SIG-M5 (cell line): ENCODE results near the gene ALPP.
"Not testable (repeated sequence)": the region's sequence is repeated elsewhere in the genome, so short reads cannot be mapped to it uniquely, and the experiment has no call there.

Source experiments
- DNase-seq: peaks from one replicate; lab custom pipeline; 2025; lab: John Stamatoyannopoulos, UW

Gene ALPP

DNA sequence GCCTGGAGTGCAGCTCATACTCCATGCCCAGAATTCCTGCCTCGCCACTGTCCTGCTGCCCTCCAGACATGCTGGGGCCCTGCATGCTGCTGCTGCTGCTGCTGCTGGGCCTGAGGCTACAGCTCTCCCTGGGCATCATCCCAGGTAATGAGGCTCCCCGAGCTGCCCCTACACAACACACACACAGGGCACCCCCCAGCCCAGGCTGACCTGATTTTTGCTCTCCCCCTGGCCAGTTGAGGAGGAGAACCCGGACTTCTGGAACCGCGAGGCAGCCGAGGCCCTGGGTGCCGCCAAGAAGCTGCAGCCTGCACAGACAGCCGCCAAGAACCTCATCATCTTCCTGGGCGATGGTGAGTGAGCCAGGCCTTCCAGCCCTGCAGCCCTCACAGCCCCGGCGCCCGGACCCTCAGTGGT is at the start of gene ALPP:
TSS of gene ALPP (plus strand) at position 17 of the 417 bp plus-strand sequence. CDS start at position 69, 52 bp downstream.
- not testable (repeated sequence) for DNase-seq

DNA sequence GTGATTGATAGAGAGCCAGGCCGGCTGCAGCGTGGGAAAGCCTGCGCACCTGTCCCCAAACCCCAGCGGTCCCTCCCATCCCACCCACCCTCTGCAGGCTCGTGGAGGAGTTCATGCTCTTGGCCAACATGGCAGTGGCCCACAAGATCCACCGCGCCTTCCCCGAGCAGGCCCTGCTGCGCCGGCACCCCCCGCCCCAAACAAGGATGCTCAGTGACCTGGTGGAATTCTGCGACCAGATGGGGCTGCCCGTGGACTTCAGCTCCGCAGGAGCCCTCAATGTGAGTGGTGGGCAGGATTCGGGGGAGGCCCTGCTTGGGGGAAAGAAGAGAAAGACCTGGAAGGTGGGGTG is 48.9 kb upstream of the ALPP start:
- DNase-seq = no peak

DNA sequence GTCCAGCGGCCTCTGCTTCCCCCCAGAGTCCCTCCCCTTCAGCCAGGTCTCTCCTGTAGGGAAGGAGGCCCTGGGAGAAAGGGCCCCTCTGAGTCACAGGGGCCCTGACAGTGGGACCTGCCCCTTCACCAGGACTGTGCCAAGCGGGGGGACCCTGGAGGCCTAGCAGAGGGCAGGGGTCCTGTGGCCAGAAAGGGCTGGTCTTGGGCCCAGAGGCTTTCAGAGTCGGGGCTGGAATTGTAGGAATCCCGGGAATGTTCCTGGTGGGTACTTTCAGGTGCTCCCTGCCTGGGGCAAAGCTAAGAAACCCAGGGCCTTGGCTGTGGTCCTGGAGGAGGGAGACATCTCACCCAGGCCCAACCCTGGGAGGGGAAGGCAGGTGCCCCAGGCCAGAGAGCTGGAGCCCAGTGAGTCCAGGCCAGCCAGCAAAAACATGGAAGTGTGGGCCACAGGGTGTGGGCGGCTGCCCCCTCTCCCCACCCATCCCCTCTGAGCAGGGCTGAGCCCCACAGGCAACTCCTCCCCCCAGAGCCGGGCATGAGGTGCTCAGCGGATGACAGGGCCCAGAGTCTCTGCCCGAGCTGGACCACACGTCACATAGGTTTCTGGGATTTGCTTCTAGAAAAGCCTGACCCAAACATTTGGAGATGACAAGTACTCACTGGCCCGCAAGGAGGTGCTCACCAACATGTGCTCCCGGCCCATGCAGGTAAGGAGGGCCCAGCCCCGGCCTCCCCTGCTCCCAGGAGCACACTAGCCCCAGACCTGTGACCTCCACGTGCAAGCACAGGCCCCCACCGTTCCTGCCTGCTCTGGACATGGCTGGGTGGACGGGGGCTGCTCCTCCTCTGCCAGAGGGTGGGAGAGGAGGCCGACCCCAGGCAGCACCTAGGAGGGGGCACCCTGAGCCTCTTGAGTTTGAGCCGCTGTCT is 48.2 kb upstream of the ALPP start:
- DNase-seq = no peak

DNA sequence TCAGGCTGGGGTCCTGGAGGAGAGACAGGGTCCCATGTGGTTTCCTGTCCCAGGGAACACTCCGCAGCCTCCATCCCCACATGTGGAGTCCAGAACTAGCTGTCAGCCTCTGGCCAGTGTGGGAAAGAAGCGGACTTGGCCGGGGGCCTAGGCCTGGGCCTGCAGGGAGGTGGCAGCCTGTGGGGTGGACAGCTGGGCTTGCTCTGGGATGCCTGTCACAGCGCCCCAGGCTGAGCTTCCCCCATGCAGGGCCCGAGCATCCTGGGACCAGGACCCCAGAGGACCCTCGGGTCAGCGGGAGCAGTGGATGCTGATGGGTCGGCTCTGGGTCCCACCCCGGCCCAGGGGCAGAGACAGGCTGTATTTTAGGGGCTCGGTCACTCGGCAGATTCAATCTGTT is 47.5 kb upstream of the ALPP start:
- DNase-seq = not testable (repeated sequence)

DNA sequence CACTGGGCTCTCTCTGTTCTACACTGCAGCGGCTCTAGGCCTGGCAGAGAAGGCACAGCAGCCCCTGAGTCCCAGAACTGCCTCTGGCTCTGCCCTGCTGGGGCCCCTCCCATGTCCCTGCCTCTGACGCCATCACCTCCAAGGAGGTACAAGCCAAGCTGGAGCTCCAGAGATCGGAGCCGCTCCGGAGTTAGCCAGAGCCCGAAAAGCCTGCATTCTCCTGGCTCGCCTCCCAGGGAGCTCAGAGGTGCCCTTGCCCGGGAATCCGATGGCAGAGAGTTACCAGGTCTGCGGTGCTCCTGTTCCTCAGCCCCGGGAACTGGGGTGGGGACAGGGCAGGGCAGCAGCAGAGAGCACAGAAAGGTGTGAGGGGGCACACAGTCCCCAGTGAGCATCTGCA is 46.9 kb upstream of the ALPP start:
- not testable (repeated sequence) for DNase-seq

DNA sequence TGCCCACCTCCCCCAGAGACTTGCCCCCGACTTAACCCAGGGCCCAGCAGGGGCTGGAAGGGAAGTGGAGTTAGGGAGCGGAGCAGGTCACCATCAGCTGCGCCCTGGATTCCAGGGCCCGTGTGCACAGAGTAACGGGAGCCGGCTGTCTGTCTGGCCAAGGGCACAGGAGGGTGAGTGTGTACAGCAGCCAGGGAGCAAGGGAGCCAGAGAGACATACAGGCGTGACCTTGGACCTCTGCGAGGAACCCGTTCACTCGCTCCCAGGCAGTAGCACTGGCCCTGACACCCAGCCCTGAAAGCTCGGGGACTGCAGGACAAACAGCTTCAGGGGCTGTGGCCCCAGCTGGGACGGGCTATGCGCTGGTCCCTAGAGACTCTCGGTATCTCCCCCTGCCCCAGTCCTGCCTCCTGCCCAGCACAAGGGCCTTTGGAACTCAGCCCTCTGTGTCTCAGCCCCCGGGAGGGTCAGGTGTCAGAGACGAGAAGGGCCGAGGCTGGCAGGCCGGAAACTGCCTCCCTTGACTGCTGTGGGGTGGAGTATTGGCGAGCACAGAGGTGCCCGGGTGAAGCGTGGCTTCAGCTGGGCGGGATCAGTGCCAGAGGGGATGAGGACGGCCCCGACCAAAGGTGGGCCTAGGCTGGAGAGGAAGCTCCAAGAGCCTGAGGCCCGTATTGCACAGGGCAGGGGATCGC is 46.2 kb upstream of the ALPP start:
- DNase-seq = not testable (repeated sequence)

DNA sequence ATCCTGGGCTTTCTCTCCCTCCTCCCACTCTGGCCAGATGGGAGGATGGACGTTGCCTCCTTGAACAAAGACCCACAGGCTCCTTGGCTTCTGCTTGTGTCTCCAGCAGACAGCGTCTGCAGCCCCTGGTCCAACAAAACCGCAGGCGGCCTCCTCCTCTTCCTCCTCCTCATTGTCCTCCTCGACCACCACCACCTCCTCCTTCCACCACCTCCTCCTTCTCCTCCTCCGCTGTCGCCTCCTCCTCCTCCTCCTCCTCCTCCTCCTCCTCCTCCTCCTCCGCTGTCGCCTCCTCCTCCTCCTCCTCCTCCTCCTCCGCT is 45.7 kb upstream of the ALPP start:
- no peak for DNase-seq

DNA sequence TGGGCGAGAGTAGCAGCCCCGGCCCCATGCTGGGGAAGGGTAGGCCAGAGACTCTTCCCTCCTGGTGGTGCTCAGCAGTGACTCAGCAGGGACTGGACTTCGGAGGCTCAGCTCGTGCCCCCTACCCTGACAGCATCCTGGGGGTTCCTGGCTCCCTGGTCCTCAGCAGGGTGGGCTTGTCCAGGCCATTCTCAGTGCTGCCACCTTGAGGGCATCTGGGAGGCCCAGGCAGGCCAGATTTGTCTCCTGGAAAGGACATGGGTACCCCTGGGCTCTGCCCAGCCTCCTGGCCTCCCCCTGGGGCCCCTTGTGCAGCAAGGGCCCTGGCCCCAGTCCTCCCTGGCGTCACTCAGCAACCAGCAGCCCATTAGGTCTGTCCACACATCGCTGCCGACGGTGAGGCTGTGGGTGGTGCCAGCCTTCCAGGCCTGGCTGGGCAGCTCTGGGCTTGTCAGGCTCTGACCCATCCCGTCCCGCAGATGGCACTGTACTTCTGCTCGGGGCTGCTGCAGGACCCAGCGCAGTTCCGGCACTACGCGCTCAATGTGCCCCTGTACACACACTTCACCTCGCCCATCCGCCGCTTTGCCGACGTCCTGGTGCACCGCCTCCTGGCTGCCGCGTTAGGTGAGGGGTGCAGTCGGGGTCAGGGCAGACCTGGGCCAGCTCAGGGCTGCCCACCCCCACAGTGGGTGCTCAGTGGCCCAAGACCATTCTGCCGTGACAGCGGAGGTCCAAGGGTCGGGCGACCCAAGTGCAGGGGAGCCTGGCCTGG is 45.0 kb upstream of the ALPP start:
- DNase-seq = no peak

DNA sequence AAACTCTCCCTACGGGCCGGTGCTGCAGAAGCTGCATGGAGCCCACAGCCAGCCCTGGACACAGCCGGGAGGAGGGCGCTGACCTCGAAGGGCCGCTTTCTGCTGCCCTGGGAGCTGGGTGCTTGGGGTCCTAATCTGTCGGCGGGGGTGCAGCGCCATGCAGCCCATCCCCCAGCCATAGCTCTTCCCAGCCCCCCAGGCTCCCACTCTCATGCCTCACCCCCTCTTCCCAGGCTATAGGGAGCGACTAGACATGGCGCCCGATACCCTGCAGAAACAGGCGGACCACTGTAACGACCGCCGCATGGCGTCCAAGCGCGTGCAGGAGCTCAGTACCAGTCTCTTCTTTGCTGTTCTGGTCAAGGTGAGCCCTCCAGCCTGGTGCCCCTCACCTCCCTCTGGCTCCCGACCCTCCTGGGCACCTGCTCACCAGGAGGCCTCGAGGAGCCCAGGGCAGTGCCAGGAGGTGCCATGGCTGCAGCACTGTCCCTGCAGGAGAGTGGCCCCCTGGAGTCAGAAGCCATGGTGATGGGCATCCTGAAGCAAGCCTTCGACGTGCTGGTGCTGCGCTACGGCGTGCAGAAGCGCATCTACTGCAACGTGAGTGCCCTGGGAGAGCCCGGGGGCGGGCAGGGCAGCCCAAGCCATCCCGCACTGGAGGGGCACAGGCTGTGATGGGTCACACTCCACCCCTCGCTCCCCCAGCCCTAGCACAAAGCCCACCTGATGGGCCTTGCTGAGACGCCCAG is 44.2 kb upstream of the ALPP start:
- DNase-seq = not testable (repeated sequence)

DNA sequence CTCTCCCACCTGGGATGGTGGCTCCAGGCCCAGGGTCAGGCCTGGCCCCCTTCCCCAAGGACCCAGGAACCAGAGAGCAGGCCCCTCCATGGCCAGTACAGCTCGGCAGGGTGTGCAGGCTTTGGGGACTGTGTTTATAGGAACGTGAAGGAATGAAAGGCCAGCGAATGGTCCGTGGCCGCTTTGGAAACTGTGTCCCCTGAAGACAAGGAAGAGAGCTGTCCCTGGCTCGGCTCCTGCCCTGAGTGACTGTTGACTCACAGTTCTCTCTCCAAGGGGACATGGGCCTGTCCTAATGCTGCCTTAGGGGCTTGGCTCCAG is 43.7 kb upstream of the ALPP start:
- not testable (repeated sequence) for DNase-seq

DNA sequence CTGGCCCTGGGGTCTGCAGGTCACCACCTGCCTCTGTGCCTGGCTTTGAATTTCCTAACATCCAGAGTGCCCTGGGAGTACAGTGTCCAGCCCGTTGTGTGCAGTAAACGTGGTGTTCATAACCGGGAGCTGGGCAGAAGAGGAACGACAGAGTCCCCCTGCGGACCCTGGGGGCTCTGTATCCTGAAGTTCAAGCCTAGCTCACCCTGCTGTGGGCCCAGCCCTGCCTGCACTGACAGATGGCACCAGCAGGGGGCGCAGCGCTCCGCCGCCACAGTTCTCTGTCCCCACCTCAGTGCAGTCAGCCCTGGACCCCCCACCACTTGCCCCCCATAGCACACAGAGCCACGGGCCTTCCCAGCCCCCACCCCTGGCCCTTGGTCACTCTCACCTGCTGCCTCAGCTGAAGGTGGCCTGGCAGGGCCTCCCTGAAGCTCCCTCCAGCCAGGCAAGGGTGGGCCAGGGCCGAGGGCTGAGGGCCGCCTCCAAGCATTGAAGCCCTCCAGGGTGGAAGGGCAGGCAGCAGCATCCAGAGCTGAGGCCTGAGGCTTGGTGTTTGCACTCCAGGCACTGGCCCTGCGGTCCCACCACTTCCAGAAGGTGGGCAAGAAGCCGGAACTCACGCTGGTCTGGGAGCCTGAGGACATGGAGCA is 43.2 kb upstream of the ALPP start:
- not testable (repeated sequence) for DNase-seq

DNA sequence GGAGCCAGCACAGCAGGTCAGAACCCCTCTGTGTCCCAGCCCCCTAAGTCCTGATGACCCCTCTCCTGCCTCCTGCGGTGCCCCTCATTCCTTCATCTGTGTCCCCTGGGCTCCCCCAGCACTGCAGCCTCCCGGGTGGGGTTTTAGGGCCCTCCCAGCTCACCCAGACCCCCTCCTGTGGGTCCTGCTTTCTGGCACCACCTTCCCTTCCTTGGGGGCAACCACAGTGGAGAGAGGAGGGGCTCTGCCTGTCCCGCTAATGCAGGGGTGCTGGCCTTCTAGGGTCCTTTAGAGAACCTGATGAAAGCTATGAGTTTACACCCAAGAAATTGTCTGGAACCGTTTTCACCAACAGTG is 42.7 kb upstream of the ALPP start:
- no peak for DNase-seq

DNA sequence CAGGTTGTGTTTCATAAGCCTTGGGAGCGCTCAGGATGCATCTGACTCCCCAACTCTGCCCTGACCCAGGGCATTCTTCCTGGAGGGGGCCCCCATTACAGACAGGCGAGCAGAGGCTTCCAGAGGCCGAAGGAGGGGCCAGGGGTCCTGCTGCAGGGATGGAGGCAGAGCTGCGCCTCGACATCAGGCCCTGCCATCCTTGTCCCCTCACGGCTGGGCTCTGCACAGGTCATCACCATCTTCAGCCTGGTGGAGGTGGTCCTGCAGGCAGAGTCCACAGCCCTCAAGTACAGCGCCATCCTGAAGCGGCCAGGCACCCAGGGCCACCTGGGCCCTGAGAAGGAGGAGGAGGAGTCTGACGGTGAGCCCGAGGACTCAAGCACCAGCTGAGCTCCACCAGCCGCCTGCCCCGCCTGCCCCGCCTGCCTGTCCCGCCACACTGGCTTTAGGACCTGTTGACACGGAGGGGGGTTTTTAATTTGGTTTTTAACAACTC is 42.3 kb upstream of the ALPP start:
- DNase-seq = no peak

DNA sequence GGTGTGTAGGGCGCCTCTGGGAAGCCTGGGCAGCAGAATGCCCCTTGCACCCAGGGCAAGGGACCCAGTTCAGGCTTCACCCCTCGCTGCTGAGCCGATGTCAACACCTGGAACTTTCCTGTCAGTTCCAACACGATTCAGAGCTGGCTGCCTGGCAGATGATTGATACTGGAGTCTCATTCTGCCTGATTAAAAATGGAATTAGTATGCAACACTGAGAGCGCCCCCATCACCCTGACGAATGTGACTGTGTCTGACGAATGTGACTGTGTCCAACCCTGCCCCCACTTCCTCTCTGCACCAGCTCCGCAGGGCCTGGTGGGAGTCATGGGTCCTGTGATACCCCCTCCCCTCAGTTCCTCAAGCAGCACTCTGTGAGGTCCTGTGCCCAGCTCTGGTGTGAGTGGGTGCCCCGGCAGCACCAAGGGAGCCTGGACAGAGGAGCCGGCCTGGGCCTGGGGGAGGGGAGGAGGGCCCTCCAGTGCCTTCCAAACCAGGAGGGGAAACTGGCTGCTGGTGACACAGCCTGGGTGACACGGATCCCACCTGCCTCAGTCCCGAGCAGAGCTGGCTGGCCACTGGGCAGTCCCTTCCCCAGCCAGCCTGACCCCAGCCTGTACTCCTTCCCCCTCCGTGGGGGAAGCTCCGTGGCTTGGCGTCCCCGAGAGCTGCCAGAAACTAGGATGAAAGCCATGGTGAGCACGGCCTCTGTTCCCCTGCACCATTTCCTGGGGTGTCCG is 41.4 kb upstream of the ALPP start:
- no peak for DNase-seq

DNA sequence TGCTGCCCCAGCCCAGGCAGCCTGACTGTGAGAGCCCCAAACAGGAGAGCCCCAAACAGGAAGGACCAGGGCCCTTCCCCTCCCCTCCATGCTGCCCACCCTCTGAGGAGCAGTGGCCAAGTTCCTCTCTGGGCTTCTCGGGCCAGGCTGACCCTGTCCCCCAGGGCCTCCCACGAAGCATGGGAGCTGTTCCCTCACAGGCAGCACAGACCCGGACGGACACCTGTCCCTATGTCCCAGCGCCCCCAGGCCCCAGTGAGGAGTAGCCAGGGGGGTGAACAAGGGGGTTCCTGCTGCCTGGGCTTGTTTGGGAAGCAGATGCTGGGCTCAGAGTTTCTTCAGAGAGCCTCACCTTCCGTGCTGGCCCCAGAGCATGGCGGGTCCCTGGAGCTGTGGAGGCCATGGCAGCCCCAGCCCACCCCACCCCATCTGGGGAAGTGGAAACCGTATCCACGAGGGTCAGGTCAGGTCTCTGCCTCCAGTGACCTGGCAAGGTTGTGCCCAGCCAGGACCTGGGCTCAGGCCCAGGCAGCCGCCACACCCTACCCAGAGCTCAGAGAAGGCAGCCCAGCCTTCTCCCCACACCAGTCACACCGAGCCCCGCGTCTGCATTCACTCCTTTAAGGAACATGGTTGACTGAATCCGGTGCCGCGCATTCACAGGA is 40.3 kb upstream of the ALPP start:
- DNase-seq = not testable (repeated sequence)

DNA sequence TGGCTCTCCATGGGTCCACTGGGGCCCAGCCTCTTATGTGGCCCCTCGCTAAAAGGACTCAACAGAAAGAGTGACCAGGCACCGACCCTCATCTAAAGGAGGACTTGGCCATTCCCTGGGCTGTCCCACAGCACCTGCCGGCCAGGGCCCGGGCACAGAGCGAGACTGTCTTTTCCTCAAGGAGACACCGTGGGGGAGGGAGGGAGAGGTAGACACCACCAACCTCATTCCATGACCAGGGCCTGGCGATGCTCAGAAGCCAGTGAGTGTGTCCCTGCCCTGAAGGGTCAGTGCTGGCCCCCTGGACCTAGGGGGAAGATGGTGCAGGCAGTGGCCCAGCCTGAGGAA is 39.8 kb upstream of the ALPP start:
- DNase-seq = no peak

DNA sequence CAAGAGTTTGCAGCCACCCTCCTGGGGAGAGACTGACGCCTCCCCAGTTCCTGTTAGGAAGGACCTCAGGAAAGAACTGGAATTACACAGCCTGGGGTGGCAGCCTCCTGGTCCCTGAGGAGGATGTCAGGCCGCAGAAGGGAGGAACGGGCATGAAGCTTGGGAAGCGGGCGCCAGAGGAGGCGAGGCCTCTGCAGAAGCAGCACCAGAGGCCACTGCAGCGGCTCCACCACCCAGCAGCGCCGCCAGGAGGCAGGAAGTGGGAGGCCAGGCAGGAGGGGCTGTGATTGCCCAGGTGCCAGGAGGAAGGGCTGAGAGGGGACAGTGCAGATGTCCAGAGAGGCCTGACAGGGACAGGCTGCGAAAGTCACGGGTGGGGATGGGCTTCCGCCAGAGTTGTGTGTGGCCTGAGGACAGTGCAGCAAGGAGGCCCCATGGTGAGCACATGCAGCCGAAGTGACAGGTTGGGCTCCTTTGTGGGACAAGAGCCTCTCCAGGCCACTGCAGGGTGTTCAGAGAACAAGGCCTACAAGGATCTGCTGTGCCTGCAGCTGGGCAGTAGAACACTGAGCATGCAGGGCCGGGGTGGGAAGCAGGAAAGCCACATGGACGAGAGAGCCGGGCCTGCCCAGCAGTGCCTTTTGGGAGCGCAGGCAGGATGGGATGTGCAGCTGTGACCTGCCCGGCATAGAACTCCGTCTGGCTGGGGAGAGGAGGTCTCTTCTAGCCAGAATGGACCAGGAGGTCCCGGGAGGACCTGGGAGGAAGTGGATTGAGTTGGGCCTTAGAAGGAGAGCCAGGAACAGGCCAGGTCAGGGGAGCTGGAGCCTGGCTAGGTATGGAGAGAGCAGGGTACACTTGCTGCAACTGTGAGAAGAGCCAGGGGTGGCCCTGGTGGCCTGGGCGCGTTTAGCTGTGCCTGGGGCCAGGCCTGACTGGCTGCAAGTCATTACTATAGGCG is 39.1 kb upstream of the ALPP start:
- DNase-seq = no peak

DNA sequence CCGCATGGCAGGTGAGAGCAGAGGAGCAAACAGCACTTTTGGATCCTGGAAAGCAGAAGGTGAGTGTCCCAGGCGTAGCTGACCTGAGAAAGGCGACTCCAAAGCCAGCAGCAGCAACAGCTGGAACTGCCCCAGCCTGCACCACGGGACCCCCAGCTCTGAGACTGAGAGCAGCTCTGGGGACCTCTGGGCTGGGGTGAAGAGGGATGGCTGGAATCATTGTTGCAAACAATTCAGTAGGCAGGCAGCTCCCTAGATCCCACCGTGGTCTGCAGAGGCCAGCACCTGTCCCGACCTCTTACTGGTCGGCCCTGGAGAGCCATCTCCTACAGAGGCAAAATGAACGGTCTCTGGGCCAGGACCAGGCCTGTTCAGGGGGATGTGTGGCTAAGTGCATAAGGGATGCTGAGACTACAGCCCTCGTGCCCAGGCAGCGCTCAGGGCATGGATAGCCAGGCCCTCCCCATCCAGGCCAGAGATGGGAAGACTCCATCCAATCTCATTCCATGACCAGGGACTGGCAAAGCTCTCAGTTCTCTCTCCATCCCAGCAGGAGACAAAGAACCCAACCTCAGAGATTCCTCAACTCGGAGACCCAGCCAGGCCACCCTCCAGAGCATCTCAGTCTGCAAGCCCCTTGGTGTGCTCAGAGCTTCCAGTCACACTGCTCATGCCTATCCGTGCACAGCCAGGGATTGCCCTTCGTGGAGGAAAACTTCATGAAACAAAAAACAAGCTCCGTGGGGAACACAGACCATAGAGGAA is 38.2 kb upstream of the ALPP start:
- DNase-seq = no peak
